Keratinocyte (primary cell): ENCODE results near the gene PARVA.

ENCODE experiments used
- CTCF ChIP-seq, 3 experiments: IDR thresholded peaks in 1 of 3; conservative IDR thresholded peaks in 1 of 3; optimal IDR thresholded peaks in 1 of 3; 2 replicates in 2 of 3; 3 replicates in 1 of 3; pipeline versions ENCODE3 to v1.5.1; 2011; ENCODE audit warnings: low read length in 3 of 3, mild to moderate bottlenecking in 3 of 3, moderate library complexity in 2 of 3, control low read depth in 1 of 3, inconsistent platforms in 1 of 3; ENCODE audit not compliant: insufficient read depth in 2 of 3; ENCODE audit errors: extremely low read depth in 1 of 3
- EZH2 ChIP-seq: IDR thresholded peaks from one replicate; pipeline ENCODE4 v1.6.1; 2012; ENCODE audit warnings: inconsistent platforms, mild to moderate bottlenecking, low read length, moderate library complexity

GRCh38 chr11:12415342-12415966, 38.1 kb downstream of the PARVA start:
- no peak for TF ChIP-seq CTCF (optimal IDR thresholded peaks at IDR 0.05 in 1 of 3, IDR thresholded peaks at IDR 0.05 in 1 of 3, conservative IDR thresholded peaks at IDR 0.05 in 1 of 3; ENCODE audit: extremely low read depth in 1 of 3, insufficient read depth in 2 of 3, low read length in 3 of 3)
- no peak for TF ChIP-seq EZH2
